Measurements from ENCODE around the gene HNRNPAB.
"Not testable (repeated sequence)": the region's sequence is repeated elsewhere in the genome, so short reads cannot be mapped to it uniquely, and the experiment has no call there.

The HNRNPAB gene

DNA sequence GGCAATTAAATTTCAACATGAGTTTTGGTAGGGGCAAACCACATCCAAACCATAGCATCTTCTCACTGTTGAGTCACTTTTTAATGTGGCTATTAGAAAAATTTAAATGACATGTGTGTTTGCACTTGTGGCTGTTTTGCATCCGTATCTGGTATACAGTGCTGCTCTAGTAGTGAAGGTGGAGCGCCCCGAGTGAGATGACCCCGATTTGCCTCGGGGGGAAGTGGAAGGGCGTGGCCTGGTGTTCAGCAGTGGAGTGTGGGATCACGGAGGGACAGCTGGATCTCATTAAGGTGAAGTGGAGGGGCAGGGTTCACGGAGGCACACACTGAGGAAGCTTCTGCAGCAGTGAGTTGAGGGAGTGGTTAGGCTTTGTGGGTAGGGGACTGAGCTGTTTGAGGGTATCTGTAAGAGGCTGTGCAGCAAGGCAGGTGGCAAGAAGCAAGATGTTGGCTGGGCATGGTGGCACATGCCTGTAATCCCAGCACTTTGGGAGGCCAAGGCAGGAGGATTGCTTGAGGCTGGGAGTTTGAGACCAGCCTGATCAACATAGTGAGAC lies 11.0 kb upstream of the HNRNPAB start:
- no peak for TF ChIP-seq CTCF (IDR thresholded peaks at IDR 0.05; ENCODE audit: low read depth, low read length)
- no peak for DNase-seq (ENCODE audit: low read depth, low spot score)
- in situ Hi-C loops (cut with HindIII; ENCODE audit: low sequenced_read_pairs): no loop called here
- H3K4me3 ChIP-seq (ENCODE audit: low read depth, low read length): no peak overlapping the region

- no peak overlapping the region for H3K4me3 ChIP-seq (ENCODE audit: low read depth, low read length)
- in situ Hi-C loops (cut with HindIII; ENCODE audit: low sequenced_read_pairs): no loop called here
- TF ChIP-seq CTCF (IDR thresholded peaks at IDR 0.05; ENCODE audit: low read depth, low read length): no peak
- DNase-seq (ENCODE audit: low read depth, low spot score): no peak
Measured at GRCh38 chr5:178194026-178194425, 10.3 kb upstream of the HNRNPAB start.

DNA sequence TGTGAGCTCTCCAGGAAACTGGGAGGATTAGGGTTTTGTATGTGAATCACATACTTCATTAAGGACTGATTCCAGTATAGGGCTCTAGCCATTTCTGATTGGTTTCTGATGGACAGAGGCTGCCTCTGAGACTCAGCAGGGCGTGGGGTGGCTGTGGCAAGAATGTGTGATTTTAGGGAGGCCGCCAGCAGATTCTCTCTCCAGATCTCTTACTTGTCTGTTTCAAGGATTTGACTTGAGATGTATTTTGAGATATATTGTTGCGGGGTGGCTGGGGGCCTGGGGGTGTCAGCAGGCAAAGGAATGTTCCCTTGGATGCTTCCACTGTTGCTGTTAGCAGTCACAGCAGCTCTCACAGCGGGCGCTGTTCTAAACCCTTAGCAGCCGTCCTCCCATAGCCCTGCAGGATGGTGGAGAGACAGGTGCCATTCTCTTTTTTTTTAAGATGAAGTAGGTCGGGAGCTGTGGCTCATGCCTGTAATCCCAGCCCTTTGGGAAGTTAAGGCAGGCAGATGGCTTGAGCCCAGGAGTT lies 8.0 kb upstream of the HNRNPAB start:
- in situ Hi-C loops (cut with HindIII; ENCODE audit: low sequenced_read_pairs): no loop called here
- no peak overlapping the region for H3K4me3 ChIP-seq (ENCODE audit: low read depth, low read length)
- TF ChIP-seq CTCF (IDR thresholded peaks at IDR 0.05; ENCODE audit: low read depth, low read length): no peak
- DNase-seq (ENCODE audit: low read depth, low spot score): no peak

GRCh38 chr5:178196986-178197385 lies 7.3 kb upstream of the HNRNPAB start:
- peak; percentile 46 for TF ChIP-seq CTCF (IDR thresholded peaks at IDR 0.05; ENCODE audit: low read depth, low read length)
- DNase-seq (ENCODE audit: low read depth, low spot score): no peak
- in situ Hi-C loops (cut with HindIII; ENCODE audit: low sequenced_read_pairs): no loop called here
- no peak overlapping the region for H3K4me3 ChIP-seq (ENCODE audit: low read depth, low read length)

DNA sequence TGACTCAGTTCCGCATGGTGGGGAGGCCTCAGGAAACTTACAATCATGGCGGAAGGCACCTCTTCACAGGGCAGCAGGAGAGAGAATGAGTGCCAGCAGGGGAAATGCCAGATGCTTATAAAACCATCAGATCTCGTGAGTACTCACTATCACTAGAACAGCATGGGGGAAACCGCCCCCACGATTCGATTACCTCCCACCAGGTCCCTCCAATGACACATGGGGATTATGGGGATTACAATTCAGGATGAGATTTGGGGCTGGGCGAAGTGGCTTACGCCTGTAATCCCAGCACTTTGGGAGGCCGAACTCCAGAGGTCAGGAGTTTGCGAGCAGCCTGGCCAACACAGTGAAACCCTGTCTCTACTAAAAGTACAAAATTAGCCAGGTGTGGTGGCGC lies 6.2 kb upstream of the HNRNPAB start:
- DNase-seq (ENCODE audit: low read depth, low spot score); H3K4me3 ChIP-seq (ENCODE audit: low read depth, low read length); in situ Hi-C loops (cut with HindIII; ENCODE audit: low sequenced_read_pairs): not testable (repeated sequence)

DNA sequence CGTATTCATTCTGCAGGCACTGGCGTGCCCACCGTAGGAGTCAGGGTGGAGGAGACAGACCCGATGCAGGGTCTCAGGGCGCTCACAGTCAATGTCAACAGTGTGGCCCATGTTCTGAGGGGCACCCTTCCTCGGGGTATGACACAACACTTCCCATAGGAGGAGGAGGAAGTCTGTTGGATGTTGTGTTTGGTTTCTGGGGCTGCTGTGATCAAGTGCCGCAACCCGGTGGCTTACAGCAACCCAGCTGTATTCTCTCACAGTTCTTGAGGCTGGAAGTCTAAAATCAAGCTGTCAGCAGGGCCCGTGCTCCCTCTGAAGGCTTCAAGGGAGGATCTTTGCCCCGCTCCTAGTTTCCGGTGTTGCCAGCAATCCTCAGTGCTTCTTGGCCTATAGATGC lies 5.6 kb upstream of the HNRNPAB start:
- no peak for TF ChIP-seq CTCF (IDR thresholded peaks at IDR 0.05; ENCODE audit: low read depth, low read length)
- in situ Hi-C loops (cut with HindIII; ENCODE audit: low sequenced_read_pairs): no loop called here
- no peak for DNase-seq (ENCODE audit: low read depth, low spot score)
- no peak overlapping the region for H3K4me3 ChIP-seq (ENCODE audit: low read depth, low read length)

DNA sequence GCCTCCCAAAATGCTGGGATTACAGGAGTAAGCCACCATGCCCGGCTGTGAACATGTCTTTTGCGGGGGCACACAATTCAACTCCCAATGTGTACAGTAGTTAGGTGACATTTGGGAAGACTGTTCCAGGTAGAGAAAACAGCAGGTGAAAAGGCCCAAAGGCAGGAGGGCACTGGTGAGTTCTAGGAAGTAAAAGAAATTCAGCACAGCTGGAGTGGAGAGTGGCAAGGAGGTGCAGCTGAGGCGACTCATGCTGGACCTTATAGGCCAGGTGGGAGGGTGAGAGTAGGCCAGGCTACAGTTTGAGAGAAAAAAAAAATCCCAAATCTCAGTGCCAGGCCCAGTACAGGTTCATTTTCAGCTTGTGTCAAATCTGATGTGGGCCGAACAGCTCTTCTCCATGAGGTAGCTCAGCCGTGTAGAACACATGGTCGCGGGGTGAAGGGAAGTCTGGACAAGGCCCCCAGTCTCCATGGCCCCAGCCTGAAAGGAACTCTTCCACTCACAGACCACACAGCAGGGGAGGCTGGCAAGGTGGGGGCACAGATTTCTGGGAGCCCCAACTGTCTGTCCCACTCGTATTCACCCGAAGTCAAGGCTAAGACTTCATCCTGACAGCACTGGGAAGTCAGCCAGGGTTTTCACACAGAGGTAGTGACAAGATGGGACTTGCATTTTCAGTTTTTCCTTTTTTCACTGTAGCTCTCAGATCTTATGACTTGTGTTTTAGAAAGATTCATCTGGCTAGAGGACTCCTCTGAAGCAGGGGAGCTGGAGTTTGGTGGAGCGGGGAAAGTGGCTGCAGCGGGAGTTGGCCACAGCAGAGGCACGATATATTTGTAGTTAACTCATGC lies 4.5 kb upstream of the HNRNPAB start:
- in situ Hi-C loops (cut with HindIII; ENCODE audit: low sequenced_read_pairs): no loop called here
- no peak for TF ChIP-seq CTCF (IDR thresholded peaks at IDR 0.05; ENCODE audit: low read depth, low read length)
- no peak overlapping the region for H3K4me3 ChIP-seq (ENCODE audit: low read depth, low read length)
- DNase-seq (ENCODE audit: low read depth, low spot score): no peak
